Measurements from ENCODE around the gene C10orf143.

DNA sequence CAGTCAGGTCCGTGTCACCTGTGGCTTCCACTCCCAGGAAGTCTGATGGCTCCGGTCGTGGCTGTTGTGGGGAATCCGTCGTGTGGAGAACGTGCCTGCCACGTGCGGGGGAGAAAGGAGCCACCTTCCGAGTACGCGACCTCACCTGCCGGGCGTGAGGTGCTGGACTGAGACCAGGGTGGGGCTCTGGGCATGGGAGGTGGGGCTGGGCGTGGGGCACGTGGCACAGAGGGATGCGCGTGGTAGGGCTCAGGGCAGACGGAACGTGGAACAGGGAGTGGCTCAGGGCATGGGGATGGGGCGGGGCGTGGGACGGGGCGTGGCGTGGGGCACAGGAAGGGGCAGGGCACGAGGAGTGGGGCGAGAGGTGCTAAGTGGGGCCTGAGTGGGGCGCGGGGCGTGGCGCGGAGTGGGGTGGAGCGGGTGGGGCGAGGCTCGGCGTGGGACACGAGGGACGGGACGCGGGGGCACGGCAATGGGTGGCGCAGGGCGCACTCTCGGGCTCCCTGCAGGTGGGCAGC, 64.8 kb downstream of the C10orf143 start:
- TF ChIP-seq, protein P1, sequence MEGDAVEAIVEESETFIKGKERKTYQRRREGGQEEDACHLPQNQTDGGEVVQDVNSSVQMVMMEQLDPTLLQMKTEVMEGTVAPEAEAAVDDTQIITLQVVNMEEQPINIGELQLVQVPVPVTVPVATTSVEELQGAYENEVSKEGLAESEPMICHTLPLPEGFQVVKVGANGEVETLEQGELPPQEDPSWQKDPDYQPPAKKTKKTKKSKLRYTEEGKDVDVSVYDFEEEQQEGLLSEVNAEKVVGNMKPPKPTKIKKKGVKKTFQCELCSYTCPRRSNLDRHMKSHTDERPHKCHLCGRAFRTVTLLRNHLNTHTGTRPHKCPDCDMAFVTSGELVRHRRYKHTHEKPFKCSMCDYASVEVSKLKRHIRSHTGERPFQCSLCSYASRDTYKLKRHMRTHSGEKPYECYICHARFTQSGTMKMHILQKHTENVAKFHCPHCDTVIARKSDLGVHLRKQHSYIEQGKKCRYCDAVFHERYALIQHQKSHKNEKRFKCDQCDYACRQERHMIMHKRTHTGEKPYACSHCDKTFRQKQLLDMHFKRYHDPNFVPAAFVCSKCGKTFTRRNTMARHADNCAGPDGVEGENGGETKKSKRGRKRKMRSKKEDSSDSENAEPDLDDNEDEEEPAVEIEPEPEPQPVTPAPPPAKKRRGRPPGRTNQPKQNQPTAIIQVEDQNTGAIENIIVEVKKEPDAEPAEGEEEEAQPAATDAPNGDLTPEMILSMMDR (IDR thresholded peaks at IDR 0.05): no peak
- TF ChIP-seq POLR2A (IDR thresholded peaks at IDR 0.05): no peak
